Measurements from ENCODE around the gene PSEN2.

The PSEN2 gene

DNA sequence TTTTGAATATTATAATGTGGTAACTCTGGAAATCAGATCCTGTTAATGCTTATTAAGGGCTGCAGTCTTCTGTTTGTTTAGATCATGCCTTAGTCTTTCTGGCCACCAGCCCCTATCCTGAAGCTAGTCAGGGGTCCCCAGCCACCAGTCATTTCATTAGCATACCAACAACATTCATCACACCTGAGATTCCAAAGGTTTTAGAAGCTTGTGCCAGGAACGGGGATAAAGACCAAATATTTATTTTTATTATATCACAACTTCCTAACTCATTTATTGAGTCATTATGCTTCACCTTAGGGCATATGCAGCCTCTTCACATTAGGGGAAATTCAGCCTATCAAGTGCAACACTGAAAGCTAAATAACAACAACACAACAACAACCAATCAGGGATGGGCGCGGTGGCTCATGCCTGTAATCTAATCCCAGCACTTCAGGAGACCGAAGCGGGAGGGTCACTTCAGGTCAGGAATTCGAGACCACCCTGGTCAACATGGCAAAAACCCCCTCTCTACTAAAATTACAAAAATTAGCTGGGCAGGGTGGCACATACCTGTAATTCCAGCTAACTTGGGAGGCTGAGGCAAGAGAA lies 2.9 kb upstream of the PSEN2 start:
- H3K79me2 ChIP-seq (ENCODE audit: low read length), result no peaks in the 10 kb centered on the region
- TF ChIP-seq EZH2phosphoT487 (IDR thresholded peaks at IDR 0.05; ENCODE audit: low read depth), result no peak
- no peak for TF ChIP-seq CTCF (IDR thresholded peaks at IDR 0.05; ENCODE audit: low read depth, low read length)
- H3K27me3 ChIP-seq (ENCODE audit: low read depth, low read length), result peaks cover 18% of the 10 kb centered on the region
- H3K4me2 ChIP-seq (ENCODE audit: low read length), result no peak overlapping the region
- H3K9me3 ChIP-seq (ENCODE audit: insufficient read depth, low read length), result no peaks in the 10 kb centered on the region
- H3K9ac ChIP-seq (ENCODE audit: low read length), result no peak overlapping the region
- H2AFZ ChIP-seq (ENCODE audit: low read depth, low read length), result no peak overlapping the region
- no peaks in the 10 kb centered on the region for H3K36me3 ChIP-seq (replicated peaks; ENCODE audit: low read depth, low read length)
- H3K27ac ChIP-seq (ENCODE audit: low read length), result no peak overlapping the region
- H4K20me1 ChIP-seq (ENCODE audit: insufficient read depth, low read length), result no peaks in the 10 kb centered on the region
- peaks cover 10% of the 10 kb centered on the region for H3K4me1 ChIP-seq (ENCODE audit: low read length)
- no peak overlapping the region for H3K4me3 ChIP-seq (ENCODE audit: low read length)

DNA sequence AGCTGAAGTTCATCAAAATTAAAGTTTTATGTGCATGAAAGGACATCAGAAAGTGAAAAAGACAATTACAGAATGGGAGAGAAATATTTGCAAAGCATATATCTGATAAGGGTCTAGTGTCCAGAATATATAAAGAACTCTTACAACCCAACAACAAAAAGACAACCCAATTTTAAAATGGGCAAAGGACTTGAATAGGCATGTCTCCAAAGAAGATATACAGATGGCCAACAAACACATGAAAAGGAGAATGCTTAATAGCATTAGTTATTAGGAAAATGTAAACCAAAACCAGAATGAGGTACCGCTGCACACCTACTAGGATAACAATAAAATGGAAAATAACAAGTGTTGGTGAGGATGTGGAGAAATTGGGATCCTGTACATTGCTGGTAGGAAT lies 1.7 kb upstream of the PSEN2 start:
- Histone ChIP-seq H3K27me3 (ENCODE audit: low read depth, low read length) (peaks cover 12% of the 10 kb centered on the region), H3K36me3 (replicated peaks; ENCODE audit: low read depth, low read length) (no peaks in the 10 kb centered on the region), H3K4me2 (ENCODE audit: low read length) (no peak overlapping the region), H3K4me3 (ENCODE audit: low read length) (no peak overlapping the region), H3K9me3 (ENCODE audit: insufficient read depth, low read length) (no peaks in the 10 kb centered on the region), H2AFZ (ENCODE audit: low read depth, low read length) (no peak overlapping the region), H3K9ac (ENCODE audit: low read length) (no peak overlapping the region), H3K79me2 (ENCODE audit: low read length) (no peaks in the 10 kb centered on the region), H3K27ac (ENCODE audit: low read length) (no peak overlapping the region), H4K20me1 (ENCODE audit: insufficient read depth, low read length) (no peaks in the 10 kb centered on the region), H3K4me1 (ENCODE audit: low read length) (peaks cover 10% of the 10 kb centered on the region)
- TF ChIP-seq EZH2phosphoT487 (IDR thresholded peaks at IDR 0.05; ENCODE audit: low read depth), result no peak
- TF ChIP-seq CTCF (IDR thresholded peaks at IDR 0.05; ENCODE audit: low read depth, low read length), result no peak

GRCh38 chr1:226870026-226870400 lies 403 bp upstream of the PSEN2 start:
- Histone ChIP-seq H3K9me3 (ENCODE audit: insufficient read depth, low read length) (no peaks in the 10 kb centered on the region), H3K27ac (ENCODE audit: low read length) (no peak overlapping the region), H3K4me3 (ENCODE audit: low read length) (peak overlapping the region; percentile 87), H3K36me3 (replicated peaks; ENCODE audit: low read depth, low read length) (no peaks in the 10 kb centered on the region), H3K27me3 (ENCODE audit: low read depth, low read length) (peaks cover 12% of the 10 kb centered on the region), H3K9ac (ENCODE audit: low read length) (peak overlapping the region; percentile 71), H4K20me1 (ENCODE audit: insufficient read depth, low read length) (no peaks in the 10 kb centered on the region), H3K79me2 (ENCODE audit: low read length) (no peaks in the 10 kb centered on the region), H3K4me2 (ENCODE audit: low read length) (peak overlapping the region; percentile 79), H2AFZ (ENCODE audit: low read depth, low read length) (peak overlapping the region; percentile 82), H3K4me1 (ENCODE audit: low read length) (peaks cover 10% of the 10 kb centered on the region)
- TF ChIP-seq EZH2phosphoT487 (IDR thresholded peaks at IDR 0.05; ENCODE audit: low read depth) (no peak), CTCF (IDR thresholded peaks at IDR 0.05; ENCODE audit: low read depth, low read length) (no peak)

GRCh38 chr1:226871636-226872327 lies 1.4 kb downstream of the PSEN2 start:
- Histone ChIP-seq H3K4me3 (ENCODE audit: low read length) (peak overlapping the region; percentile 87), H4K20me1 (ENCODE audit: insufficient read depth, low read length) (no peaks in the 10 kb centered on the region), H3K27me3 (ENCODE audit: low read depth, low read length) (0 out of 2 replicates have a peak, but pooled peaks cover 4% of the 10 kb centered on the region), H3K9me3 (ENCODE audit: insufficient read depth, low read length) (no peaks in the 10 kb centered on the region), H3K79me2 (ENCODE audit: low read length) (no peaks in the 10 kb centered on the region), H3K36me3 (replicated peaks; ENCODE audit: low read depth, low read length) (no peaks in the 10 kb centered on the region), H3K9ac (ENCODE audit: low read length) (no peak overlapping the region), H2AFZ (ENCODE audit: low read depth, low read length) (no peak overlapping the region), H3K4me2 (ENCODE audit: low read length) (peak overlapping the region; percentile 79), H3K27ac (ENCODE audit: low read length) (no peak overlapping the region), H3K4me1 (ENCODE audit: low read length) (peaks cover 10% of the 10 kb centered on the region)
- TF ChIP-seq CTCF (IDR thresholded peaks at IDR 0.05; ENCODE audit: low read depth, low read length) (no peak), EZH2phosphoT487 (IDR thresholded peaks at IDR 0.05; ENCODE audit: low read depth) (no peak)
